GM10847 (cell line): Measurements from ENCODE around the gene RGSL1.

ENCODE experiments used
- POLR2A ChIP-seq: IDR thresholded peaks from 2 replicates; pipeline ENCODE4 v1.6.1; 2011; ENCODE audit not compliant: insufficient read length; ENCODE audit errors: extremely low read depth

Gene RGSL1

DNA sequence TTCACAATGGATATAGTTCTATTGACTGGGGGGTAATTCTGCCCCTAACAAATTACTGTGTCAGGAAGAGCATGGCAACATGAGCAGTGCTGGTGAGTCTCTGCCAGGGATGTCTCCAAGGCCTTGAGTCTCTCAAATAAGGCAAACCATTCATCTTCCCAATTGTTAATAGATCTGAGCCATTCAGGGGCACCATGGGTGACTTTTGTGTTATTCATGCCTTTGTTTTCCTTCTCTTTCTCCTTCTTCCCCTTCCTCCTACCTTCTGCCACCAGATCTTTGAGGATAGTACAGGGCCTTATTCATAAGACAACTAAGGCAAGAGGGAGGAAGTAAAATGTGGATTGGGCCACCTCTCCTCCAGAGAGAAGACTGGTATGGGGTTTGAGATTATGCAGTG lies at the start of gene RGSL1:
Gene RGSL1, plus strand, starts transcription at position 60 of the 400 bp plus-strand sequence. Its CDS starts 20 bp downstream, at position 80.
- no peak for TF ChIP-seq POLR2A

DNA sequence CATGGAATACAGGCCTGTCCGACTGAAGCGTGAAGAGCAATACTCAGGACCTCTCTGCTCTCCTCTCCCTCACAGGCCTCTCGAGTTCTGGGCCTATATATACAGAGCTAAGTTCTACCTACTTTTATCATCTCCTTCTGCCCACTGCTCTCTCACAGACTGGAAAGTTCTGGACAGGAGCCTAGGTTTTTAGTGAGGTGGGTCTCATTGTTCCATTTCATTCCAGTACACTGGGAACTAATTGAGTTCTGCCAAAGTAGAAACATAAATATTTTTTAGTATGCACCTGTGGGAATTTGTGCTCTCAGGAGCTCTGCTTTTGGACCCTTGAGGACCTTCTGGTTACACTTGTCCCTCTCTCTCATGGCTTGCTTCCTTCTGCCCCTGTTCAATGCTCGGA lies 49.4 kb upstream of the RGSL1 start, which contains the start of gene TEDDM1:
Gene TEDDM1, minus strand, starts transcription at position 101 of the 400 bp plus-strand sequence. CDS start 182 bp downstream, outside the sequence.
- TF ChIP-seq POLR2A: no peak

GRCh38 chr1:182404781-182405180 lies 45.2 kb upstream of the RGSL1 start:
- no peak for TF ChIP-seq POLR2A

DNA sequence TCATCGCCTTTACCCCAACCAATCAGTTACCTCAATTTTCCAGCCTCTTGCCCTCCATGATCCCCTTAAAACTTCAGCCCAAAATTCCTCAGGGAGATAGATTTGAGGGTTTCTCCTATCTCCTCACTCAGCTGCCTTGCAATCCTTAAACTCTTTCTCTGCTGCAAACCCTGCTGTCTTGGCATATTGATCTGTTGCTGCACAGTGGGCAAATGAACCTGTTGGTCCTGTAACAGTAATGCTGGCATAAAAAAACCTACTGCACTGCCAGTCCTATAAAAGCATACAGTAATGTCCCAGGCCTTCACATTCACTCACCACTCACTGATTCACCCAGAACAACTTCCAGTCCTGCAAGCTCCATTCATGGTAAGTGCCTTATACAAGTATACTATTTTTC lies 44.4 kb upstream of the RGSL1 start:
- TF ChIP-seq POLR2A: no peak

GRCh38 chr1:182406012-182406411 lies 43.9 kb upstream of the RGSL1 start:
- no peak for TF ChIP-seq POLR2A

DNA sequence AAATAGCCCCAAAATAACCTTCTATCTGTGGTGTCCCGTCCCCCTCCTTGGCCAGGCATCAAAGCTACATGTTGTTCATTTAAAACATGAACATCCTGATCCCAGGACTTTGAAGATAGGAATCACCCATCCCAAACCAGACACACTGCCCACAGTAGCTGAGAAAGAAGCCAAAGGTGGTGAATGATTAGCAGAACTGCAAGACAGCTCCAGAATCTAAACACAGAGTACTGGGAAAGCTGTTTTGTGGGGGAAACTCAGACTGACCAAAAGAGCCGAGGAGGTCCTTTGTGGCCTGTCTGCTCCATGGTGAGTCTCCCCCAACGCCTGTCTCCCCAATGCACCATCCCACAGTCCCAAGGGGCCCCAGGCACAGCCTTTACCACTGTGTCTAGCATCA lies 42.2 kb upstream of the RGSL1 start:
- no peak for TF ChIP-seq POLR2A

DNA sequence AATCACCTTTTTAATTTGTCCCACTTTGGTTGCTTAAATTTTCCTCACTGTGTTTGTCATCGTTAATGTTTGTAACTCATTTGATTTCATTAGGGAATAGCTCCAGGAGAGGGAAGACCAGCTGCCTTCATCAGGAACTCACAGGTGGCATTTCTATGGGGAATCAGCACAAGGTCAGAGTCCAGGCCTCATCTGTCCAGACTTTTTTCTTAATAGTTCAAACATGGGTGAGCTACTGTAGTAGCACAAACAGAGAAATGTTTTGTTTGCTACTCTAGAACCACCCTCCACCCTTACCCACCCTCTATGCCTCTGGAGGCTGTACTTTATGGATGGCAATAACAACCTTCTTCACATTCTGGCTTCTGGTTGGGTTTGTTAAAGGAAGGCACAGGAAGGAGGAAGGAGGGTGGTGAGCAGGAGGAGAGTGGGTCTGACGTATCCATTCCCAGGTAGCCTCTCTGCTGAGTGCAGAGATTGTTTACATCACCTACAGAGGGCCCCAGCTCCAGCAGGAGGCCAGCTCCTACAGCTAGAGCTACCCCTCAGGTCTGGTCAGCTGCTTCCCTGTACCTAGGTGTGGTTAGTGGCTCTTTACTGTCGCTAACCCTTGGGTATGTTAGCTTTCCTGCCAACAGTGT lies 41.4 kb upstream of the RGSL1 start:
- TF ChIP-seq POLR2A: no peak

GRCh38 chr1:182410138-182410537 lies 39.8 kb upstream of the RGSL1 start:
- no peak for TF ChIP-seq POLR2A

GRCh38 chr1:182410620-182411273 lies 39.2 kb upstream of the RGSL1 start:
- no peak for TF ChIP-seq POLR2A

DNA sequence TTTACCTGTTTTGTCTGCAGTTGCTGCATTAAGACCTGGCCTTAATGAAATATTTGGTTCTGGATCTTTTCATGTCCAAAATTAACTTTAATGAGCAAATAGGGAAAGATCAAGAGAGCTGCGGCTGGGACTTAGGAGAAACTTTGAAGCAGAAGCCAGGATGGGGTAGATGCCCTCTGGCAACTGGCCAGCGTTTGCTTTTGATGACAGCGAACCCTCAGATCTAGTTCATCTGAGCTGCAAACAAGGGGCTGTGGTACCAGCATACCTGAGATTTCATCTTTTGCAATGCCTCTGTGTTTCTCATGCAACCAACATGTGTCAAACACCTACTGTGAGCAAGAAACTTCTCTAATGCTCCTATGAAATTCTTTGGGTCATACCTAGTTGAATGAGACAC lies 36.5 kb upstream of the RGSL1 start:
- TF ChIP-seq POLR2A: no peak

- TF ChIP-seq POLR2A: no peak
Measured at GRCh38 chr1:182413969-182414368, 36.0 kb upstream of the RGSL1 start.

- no peak for TF ChIP-seq POLR2A
Measured at GRCh38 chr1:182415789-182416188, 34.2 kb upstream of the RGSL1 start.

GRCh38 chr1:182426442-182427430 lies 23.2 kb upstream of the RGSL1 start:
- no peak for TF ChIP-seq POLR2A

- no peak for TF ChIP-seq POLR2A
Measured at GRCh38 chr1:182428043-182428442, 21.9 kb upstream of the RGSL1 start.

DNA sequence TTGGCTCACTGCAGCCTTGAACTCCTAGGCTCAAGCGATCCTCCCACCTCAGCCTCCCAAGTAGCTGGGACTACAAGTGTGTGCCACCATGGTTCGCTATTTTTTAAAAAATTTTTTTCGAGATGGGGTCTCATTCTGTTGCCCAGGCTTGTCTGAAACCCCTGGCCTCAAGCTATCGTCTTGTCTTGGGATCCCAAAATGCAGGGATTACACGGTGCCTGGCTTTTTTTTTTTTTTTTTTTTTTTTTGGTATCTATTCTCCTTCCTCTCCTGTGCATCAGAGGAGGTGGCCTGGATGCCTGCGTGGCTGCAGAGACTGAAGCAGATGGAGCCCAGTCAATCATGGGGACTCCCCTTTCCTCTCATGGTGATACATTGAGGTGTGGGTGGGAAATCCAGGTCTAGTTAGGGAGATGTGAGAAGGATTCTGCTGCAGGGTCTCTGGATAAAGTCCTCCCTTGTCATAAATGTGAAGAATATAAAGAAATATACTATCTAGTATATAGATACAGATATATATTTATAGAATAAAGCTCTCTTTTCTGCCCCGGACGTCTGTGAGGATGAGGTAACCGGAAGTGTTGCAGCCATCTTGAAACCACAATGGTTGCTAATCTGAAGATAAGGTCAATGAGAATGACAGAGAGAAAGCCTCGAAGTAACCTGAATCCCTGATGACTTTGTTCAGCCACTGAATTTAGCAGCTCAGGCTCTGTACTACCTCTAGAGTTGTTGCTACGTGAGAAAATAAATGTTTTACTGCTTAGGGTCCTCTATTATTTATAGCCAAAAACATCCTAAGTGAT lies 19.5 kb upstream of the RGSL1 start:
- TF ChIP-seq POLR2A: no peak
